Peyer's patch (tissue), 4 donors: ENCODE data around the gene MSN.

ENCODE experiments used
- POLR2A ChIP-seq, 2 donors: fragments of 450-650 bp; IDR thresholded peaks; one replicate each; pipeline ENCODE4 v1.5.1; 2017; ENCODE audit warnings: antibody characterized with exemption in 2 of 2, mild to moderate bottlenecking in 2 of 2, moderate library complexity in 2 of 2
- TF ChIP-seq, protein P1 (sequence below), 6 experiments: fragments of 450-650 bp in 4 of 6; fragments of 200-600 bp in 2 of 6; sonication (generic) in 1 of 6; IDR thresholded peaks; one replicate each; pipeline ENCODE4 v1.5.1; 2017 to 2019; ENCODE audit warnings: antibody characterized with exemption in 6 of 6, mild to moderate bottlenecking in 3 of 6, moderate library complexity in 1 of 6

DNA sequence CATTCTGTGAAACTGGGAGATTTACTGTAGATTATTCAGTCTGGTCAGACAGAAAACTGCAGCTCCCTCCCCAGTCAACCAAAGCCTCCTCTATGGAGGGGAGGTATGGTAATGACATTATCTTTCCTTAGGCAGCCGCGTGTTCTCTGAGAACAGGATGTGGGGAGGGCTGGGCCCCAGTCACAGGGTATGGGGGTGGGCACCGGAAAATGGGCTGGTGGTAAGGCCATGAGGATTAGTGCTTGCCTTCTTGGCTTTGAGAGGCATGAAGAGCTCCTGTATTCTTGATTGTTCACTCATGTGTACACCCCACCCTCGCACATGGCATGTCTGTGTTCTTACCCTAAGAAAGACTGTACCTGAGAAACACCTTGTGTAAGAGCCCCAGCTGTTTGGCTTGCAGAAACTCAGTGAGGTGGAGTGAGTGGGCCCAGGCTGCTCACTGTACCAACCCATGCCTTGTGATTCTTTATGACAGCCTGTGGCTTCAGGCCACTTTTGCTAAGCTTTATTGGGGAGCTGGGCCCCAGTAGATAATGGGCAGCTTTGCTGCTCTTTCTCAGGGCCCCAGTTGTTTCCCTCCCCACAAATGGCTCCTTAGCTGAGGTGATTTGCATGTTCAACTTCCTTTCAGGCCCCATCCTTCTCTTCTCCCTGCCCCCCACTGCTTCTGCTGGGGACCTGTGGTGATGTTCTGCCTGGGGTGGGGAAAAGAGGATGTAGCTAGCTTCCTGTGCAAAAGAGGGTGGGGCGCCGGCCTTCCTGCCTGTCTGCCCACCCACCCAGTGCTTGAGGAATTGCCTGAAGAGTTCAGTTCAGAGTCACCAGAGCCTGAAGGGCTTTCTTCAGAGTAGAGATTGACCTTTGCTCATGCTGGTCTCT lies 30.7 kb downstream of the MSN start:
- TF ChIP-seq, protein P1, sequence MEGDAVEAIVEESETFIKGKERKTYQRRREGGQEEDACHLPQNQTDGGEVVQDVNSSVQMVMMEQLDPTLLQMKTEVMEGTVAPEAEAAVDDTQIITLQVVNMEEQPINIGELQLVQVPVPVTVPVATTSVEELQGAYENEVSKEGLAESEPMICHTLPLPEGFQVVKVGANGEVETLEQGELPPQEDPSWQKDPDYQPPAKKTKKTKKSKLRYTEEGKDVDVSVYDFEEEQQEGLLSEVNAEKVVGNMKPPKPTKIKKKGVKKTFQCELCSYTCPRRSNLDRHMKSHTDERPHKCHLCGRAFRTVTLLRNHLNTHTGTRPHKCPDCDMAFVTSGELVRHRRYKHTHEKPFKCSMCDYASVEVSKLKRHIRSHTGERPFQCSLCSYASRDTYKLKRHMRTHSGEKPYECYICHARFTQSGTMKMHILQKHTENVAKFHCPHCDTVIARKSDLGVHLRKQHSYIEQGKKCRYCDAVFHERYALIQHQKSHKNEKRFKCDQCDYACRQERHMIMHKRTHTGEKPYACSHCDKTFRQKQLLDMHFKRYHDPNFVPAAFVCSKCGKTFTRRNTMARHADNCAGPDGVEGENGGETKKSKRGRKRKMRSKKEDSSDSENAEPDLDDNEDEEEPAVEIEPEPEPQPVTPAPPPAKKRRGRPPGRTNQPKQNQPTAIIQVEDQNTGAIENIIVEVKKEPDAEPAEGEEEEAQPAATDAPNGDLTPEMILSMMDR (IDR thresholded peaks at IDR 0.05) = no peak
- no peak for TF ChIP-seq POLR2A (IDR thresholded peaks at IDR 0.05)
